Kidney (tissue), 14 donors: ENCODE measurements around the gene ARL5C. TPM values are rescaled to one million over a fixed set of nuclear protein-coding genes. Genes with fewer than 3 reads are reported as not detected.

ENCODE experiments used
- DNase-seq, 5 donors: peaks; one replicate each; pipeline ENCODE4 v3.0.0-alpha.2; 2013 to 2020
- FAIRE-seq: peaks from 2 replicates; lab custom pipeline; 2012; peaks lifted over from hg19 to GRCh38; lab: Jason Lieb, UNC
- H3K27ac ChIP-seq, 2 donors: one replicate each; pipeline ENCODE4 v1.7.0; 2013; ENCODE audit warnings: low read depth in 2 of 2, low read length in 2 of 2, inconsistent platforms in 1 of 2
- H3K27me3 ChIP-seq: one replicate; pipeline ENCODE4 v1.7.1; 2013; ENCODE audit warnings: low read length, inconsistent platforms; ENCODE audit not compliant: control insufficient read depth, insufficient read depth
- H3K36me3 ChIP-seq, 3 donors: one replicate each; pipeline versions ENCODE4 v1.7.0 to v1.7.1; 2013; ENCODE audit warnings: low read length in 3 of 3, control low read depth in 1 of 3, inconsistent platforms in 1 of 3; ENCODE audit not compliant: insufficient read depth in 3 of 3, control insufficient read depth in 2 of 3
- H3K4me1 ChIP-seq, 3 donors: one replicate each; pipeline versions ENCODE4 v1.7.0 to v1.7.1; 2013; ENCODE audit warnings: low read length in 3 of 3, inconsistent platforms in 1 of 3, low read depth in 1 of 3; ENCODE audit not compliant: control insufficient read depth in 2 of 3, insufficient read depth in 2 of 3
- H3K4me3 ChIP-seq, 3 donors: one replicate each; pipeline versions ENCODE4 v1.7.0 to v1.8.1; 2013; ENCODE audit warnings: low read length in 3 of 3, control low read depth in 1 of 3, inconsistent platforms in 1 of 3
- H3K9ac ChIP-seq, 3 donors: one replicate each; pipeline versions ENCODE4 v1.7.0 to v1.7.1; 2013; ENCODE audit warnings: low read length in 3 of 3, control low read depth in 1 of 3, inconsistent platforms in 1 of 3
- H3K9me3 ChIP-seq, 3 donors: one replicate each; pipeline versions ENCODE4 v1.7.0 to v1.7.1; 2013; ENCODE audit warnings: low read length in 3 of 3, control low read depth in 1 of 3, inconsistent platforms in 1 of 3; ENCODE audit not compliant: control insufficient read depth in 2 of 3, insufficient read depth in 1 of 3
- CTCF ChIP-seq: IDR thresholded peaks from 3 replicates; pipeline ENCODE4 v1.5.1; 2012; ENCODE audit warnings: mild to moderate bottlenecking, moderate library complexity, borderline replicate concordance; ENCODE audit not compliant: insufficient read depth; ENCODE audit errors: extremely low read depth
- intact Hi-C: fragments of 100-400 bp; cut with DNase I; formaldehyde crosslinking; loops from one replicate; pipeline ENCODE4 v1.11.1; 2022
- polyA plus RNA-seq: library from polyadenylated mRNA; stranded (reverse); fragments of 350-450 nt; fragmentation: Illumina TruSeq; extraction: RNeasy Lipid Tissue Mini Kit (QIAGEN cat#74804); gene quantifications from one replicate; pipeline ENCODE4 v1.2.3, GENCODE V29; 2014; ENCODE audit warnings: low read depth, low replicate concordance; ENCODE audit not compliant: insufficient read depth
- total RNA-seq: library from RNA; stranded (reverse); fragmentation: NEBNext Ultra II Directional; extraction: Animal tissue kit (Norgen Biotek cat#: 25700); gene quantifications from one replicate; pipeline ENCODE4 v1.2.1, GENCODE V29; 2021
- donor health status: control.
- donor health status: control.
- donor health status: control.
- donor health status: control.
- donor health status: control.
- donor health status: DM: yes; HTN: yes; CAD: no.
- donor health status: Normal renal cell carcinoma (clear cell type).

The ARL5C gene
- total and polyA plus RNA-seq, 2 donors from 2014 or later, result not detected

- DNase-seq (no peak), FAIRE-seq (no peak)
- Histone ChIP-seq H3K4me1 (peaks cover 0 to 7% (median 0%) of the 10 kb centered on the region in 3 donors), H3K9me3 (no peaks in the 10 kb centered on the region), H3K36me3 (no peaks in the 10 kb centered on the region), H3K4me3 (no peak overlapping the region), H3K27ac (no peak overlapping the region), H3K9ac (no peak overlapping the region), H3K27me3 (no peaks in the 10 kb centered on the region)
- intact Hi-C loops, result no loop called here
- no peak for TF ChIP-seq CTCF
Measured at GRCh38 chr17:39115135-39115534, 50.8 kb downstream of the ARL5C start.

GRCh38 chr17:39114723-39115122, 51.2 kb downstream of the ARL5C start:
- Histone ChIP-seq H3K27me3 (no peaks in the 10 kb centered on the region), H3K27ac (no peak overlapping the region), H3K4me3 (no peak overlapping the region), H3K4me1 (peaks cover 0 to 7% (median 0%) of the 10 kb centered on the region in 3 donors), H3K9me3 (no peaks in the 10 kb centered on the region), H3K9ac (no peak overlapping the region), H3K36me3 (no peaks in the 10 kb centered on the region)
- DNase-seq, result no peak
- intact Hi-C loops, result no loop called here
- FAIRE-seq, result no peak
- no peak for TF ChIP-seq CTCF

- Histone ChIP-seq H3K27me3 (no peaks in the 10 kb centered on the region), H3K4me3 (no peak overlapping the region), H3K27ac (no peak overlapping the region), H3K9ac (no peak overlapping the region), H3K9me3 (no peaks in the 10 kb centered on the region), H3K4me1 (peaks cover 0 to 7% (median 0%) of the 10 kb centered on the region in 3 donors), H3K36me3 (no peaks in the 10 kb centered on the region)
- no peak for FAIRE-seq
- intact Hi-C loops, result no loop called here
- TF ChIP-seq CTCF, result no peak
- DNase-seq, result no peak
Measured at GRCh38 chr17:39113871-39114270, 52.1 kb downstream of the ARL5C start.
